GM12878 (cell line): ENCODE results near the gene RRH. TPM values are rescaled to one million over a fixed set of nuclear protein-coding genes. Genes with fewer than 3 reads are reported as not detected.

Experiments used
- ATAC-seq: fragments of 200-7000 bp; cut with Tn5 transposase; 3 replicates; pipeline ENCODE4 v1.9.1; 2020; ENCODE audit warnings: mild to moderate bottlenecking, moderate library complexity
- BruUV-seq: library from RNA; stranded (reverse); fragments of 400-500 nt; replicated peaks from 2 replicates; lab custom pipeline; 2021; lab: Mats Ljungman, UMichigan
- CTCF ChIA-PET: fragments of 300-600 bp; sonication (Branson Sonifier 250); formaldehyde crosslinking; extraction: SDS; loops from one replicate; lab custom pipeline; 2021; ENCODE audit warnings: inconsistent platforms; lab: Yijun Ruan, JAX
- POLR2A ChIA-PET: fragments of 350-600 bp; formaldehyde crosslinking; extraction: SDS; loops from one replicate; lab custom pipeline; 2021; ENCODE audit warnings: inconsistent platforms; lab: Charles Lee
- RAD21 ChIA-PET: fragments of 300-600 bp; sonication (Branson Sonifier 250); formaldehyde crosslinking; loops from one replicate; lab custom pipeline; 2023; ENCODE audit warnings: antibody characterized with exemption; ENCODE audit not compliant: unreplicated experiment; lab: Charles Lee
- SMC1A ChIA-PET: fragments of 300-600 bp; sonication (Branson Sonifier 250); formaldehyde crosslinking; loops from one replicate; lab custom pipeline; 2023; ENCODE audit not compliant: unreplicated experiment, uncharacterized antibody; lab: Charles Lee
- DNase-seq: peaks from one replicate; pipeline ENCODE4 v3.0.0-alpha.2; 2011; ENCODE audit warnings: low read depth, low spot score
- FAIRE-seq: peaks from 3 replicates; lab custom pipeline; 2011; peaks lifted over from hg19 to GRCh38; lab: Jason Lieb, UNC
- H2AFZ ChIP-seq: 2 replicates; pipeline ENCODE4 v1.6.0; 2011; ENCODE audit warnings: low read depth, low read length, control low read depth; ENCODE audit not compliant: control insufficient read depth
- H3K27ac ChIP-seq: 2 replicates; pipeline ENCODE4 v1.5.1; 2011; ENCODE audit warnings: control low read depth; ENCODE audit not compliant: control insufficient read depth, insufficient read depth
- H3K27me3 ChIP-seq, 2 experiments: replicated peaks in 1 of 2; 2 replicates each; pipeline versions ENCODE4 v1.6.0 to v1.6.1; 2011; ENCODE audit warnings: low read length in 1 of 2; ENCODE audit not compliant: control insufficient read depth in 2 of 2, insufficient read depth in 2 of 2
- H3K36me3 ChIP-seq, 2 experiments: 2 replicates each; pipeline ENCODE4 v1.5.1; 2011; ENCODE audit warnings: low read length in 1 of 2; ENCODE audit not compliant: control insufficient read depth in 2 of 2, insufficient read depth in 2 of 2
- H3K4me1 ChIP-seq: 2 replicates; pipeline ENCODE4 v1.6.1; 2011; ENCODE audit warnings: mild to moderate bottlenecking, low read length, moderate library complexity, mixed read lengths; ENCODE audit not compliant: control insufficient read depth, insufficient read depth
- H3K4me2 ChIP-seq: 2 replicates; pipeline ENCODE4 v1.6.0; 2011; ENCODE audit warnings: control low read depth; ENCODE audit not compliant: control insufficient read depth, insufficient read depth
- H3K4me3 ChIP-seq: fragments of 200-600 bp; sonication (generic); 2 replicates; pipeline ENCODE4 v1.5.1; 2016
- H3K79me2 ChIP-seq: 2 replicates; pipeline ENCODE4 v1.6.0; 2011; ENCODE audit warnings: low read length; ENCODE audit not compliant: control insufficient read depth, insufficient read depth
- H3K9ac ChIP-seq: 2 replicates; pipeline ENCODE4 v1.8.0; 2011; ENCODE audit warnings: low read length, control low read depth, mixed read lengths; ENCODE audit not compliant: control insufficient read depth, insufficient read depth
- H3K9me3 ChIP-seq: replicated peaks from 3 replicates; pipeline ENCODE4 v1.5.1; 2011; ENCODE audit warnings: mild to moderate bottlenecking, low read length; ENCODE audit not compliant: control insufficient read depth, insufficient read depth
- H4K20me1 ChIP-seq: 2 replicates; pipeline ENCODE4 v1.6.0; 2011; ENCODE audit not compliant: control insufficient read depth, insufficient read depth
- BACH1 ChIP-seq: fragments of 450-650 bp; IDR thresholded peaks from 2 replicates; pipeline ENCODE4 v1.6.1; 2017; ENCODE audit warnings: mild to moderate bottlenecking, borderline replicate concordance
- BRCA1 ChIP-seq: IDR thresholded peaks from 2 replicates; pipeline ENCODE4 v1.6.1; 2011; ENCODE audit warnings: low read depth, low read length, improper control_type of control experiment
- CHD2 ChIP-seq: IDR thresholded peaks from 2 replicates; pipeline ENCODE4 v1.6.1; 2011; ENCODE audit warnings: low read depth, low read length, improper control_type of control experiment, borderline replicate concordance
- EZH2 ChIP-seq: IDR thresholded peaks from 2 replicates; pipeline ENCODE4 v1.6.1; 2012; ENCODE audit warnings: low read depth, mild to moderate bottlenecking, control low read depth, inconsistent platforms, low read length, borderline replicate concordance; ENCODE audit not compliant: control insufficient read depth
- LARP7 ChIP-seq: fragments of 450-650 bp; IDR thresholded peaks from 2 replicates; pipeline ENCODE4 v1.6.1; 2017; ENCODE audit warnings: mild to moderate bottlenecking
- MEF2B ChIP-seq: fragments of 450-650 bp; IDR thresholded peaks from 2 replicates; pipeline ENCODE4 v1.6.1; 2018; ENCODE audit warnings: mild to moderate bottlenecking, moderate library complexity; ENCODE audit not compliant: partially characterized antibody, poor library complexity, severe bottlenecking
- PAX5 ChIP-seq: IDR thresholded peaks from 2 replicates; pipeline ENCODE4 v1.6.1; 2011; ENCODE audit warnings: low read depth, low read length, borderline replicate concordance
- PML ChIP-seq: IDR thresholded peaks from 2 replicates; pipeline ENCODE4 v1.6.1; 2012; ENCODE audit warnings: low read length, inconsistent platforms
- POLR2AphosphoS5 ChIP-seq: IDR thresholded peaks from 2 replicates; pipeline ENCODE4 v1.6.1; 2011; ENCODE audit warnings: mild to moderate bottlenecking, low read length, inconsistent platforms
- POU2F2 ChIP-seq: IDR thresholded peaks from 3 replicates; pipeline ENCODE4 v1.6.1; 2011; ENCODE audit warnings: low read depth, mild to moderate bottlenecking, low read length, borderline replicate concordance
- RELB ChIP-seq: fragments of 450-650 bp; IDR thresholded peaks from 2 replicates; pipeline ENCODE4 v1.6.1; 2017; ENCODE audit warnings: low read depth, mild to moderate bottlenecking, moderate library complexity
- SIN3A ChIP-seq: IDR thresholded peaks from 2 replicates; pipeline ENCODE4 v1.6.1; 2012; ENCODE audit warnings: low read depth, low read length, improper control_type of control experiment
- SMAD1 ChIP-seq: fragments of 450-650 bp; IDR thresholded peaks from 2 replicates; pipeline ENCODE4 v1.6.1; 2018; ENCODE audit warnings: mild to moderate bottlenecking, low read depth; ENCODE audit not compliant: partially characterized antibody
- SUPT20H ChIP-seq: IDR thresholded peaks from 2 replicates; pipeline ENCODE4 v1.6.1; 2011; ENCODE audit warnings: low read depth, mild to moderate bottlenecking, low read length, moderate library complexity, borderline replicate concordance; ENCODE audit not compliant: control insufficient read depth
- TARDBP ChIP-seq: IDR thresholded peaks from 2 replicates; pipeline ENCODE4 v1.6.1; 2016; ENCODE audit warnings: borderline replicate concordance
- TBL1XR1 ChIP-seq: IDR thresholded peaks from 2 replicates; pipeline ENCODE4 v1.6.1; 2012; ENCODE audit warnings: low read depth, low read length, improper control_type of control experiment
- ZNF622 ChIP-seq: fragments of 450-650 bp; IDR thresholded peaks from 2 replicates; pipeline ENCODE4 v1.6.1; 2017; ENCODE audit warnings: mild to moderate bottlenecking, inconsistent platforms
- WGBS: methylation state at CpG from one replicate; pipeline ENCODE4 v1.1.6; 2016; ENCODE audit warnings: low lambda C conversion rate; ENCODE audit not compliant: insufficient replicate concordance, insufficient coverage; ENCODE audit errors: missing lambda C conversion rate; 5-methylcytosine and 5-hydroxymethylcytosine counted together
- in situ Hi-C: fragments of 300-500 bp; cut with MboI; formaldehyde crosslinking; loops from 9 replicates; pipeline ENCODE4 v1.14.3; 2018; ENCODE audit warnings: mixed read lengths
- intact Hi-C: fragments of 100-400 bp; cut with micrococcal nuclease; formaldehyde crosslinking; loops from one replicate; pipeline ENCODE4 v1.14.2; 2022; ENCODE audit not compliant: unreplicated experiment
- polyA plus RNA-seq, 11 experiments: library from polyadenylated mRNA; depleted of rRNA in 4 of 11; unstranded in 6 of 11; stranded (reverse) in 5 of 11; fragments of >200 nt; fragmentation: Nextera tagmentation in 4 of 11; fragmentation: Illumina TruSeq in 1 of 11; extraction: Ambion mirVana in 4 of 11; extraction: Trizol in 1 of 11; gene quantifications; 1 replicate in 1 of 11; 2 replicates in 10 of 11; pipeline versions ENCODE4 v1.2.1 to v1.2.3, GENCODE V29; 2011 to 2016; ENCODE audit warnings: inconsistent platforms in 2 of 11, missing spikeins in 2 of 11, low read depth in 1 of 11
- total RNA-seq, 4 experiments: library from RNA; depleted of rRNA in 3 of 4; stranded (reverse); fragments of >200 nt in 3 of 4; fragmentation: Illumina TruSeq in 1 of 4; extraction: Trizol in 1 of 4; gene quantifications; 2 replicates each; pipeline versions ENCODE4 v1.2.1 to v1.2.3, GENCODE V29; 2013 to 2021
- TF ChIP-seq, protein P1 (sequence below): fragments of 450-650 bp; formaldehyde crosslinking; IDR thresholded peaks from 2 replicates; pipeline ENCODE4 v1.4.0; 2022; ENCODE audit warnings: mild to moderate bottlenecking, moderate library complexity

The RRH gene
- total and polyA plus RNA-seq, 10 of the 15 experiments (the other 5 are each of a cell fraction or from before 2014, with no cell fraction given): 0.06 to 0.24 (median 0.12) TPM; not detected in 6

DNA sequence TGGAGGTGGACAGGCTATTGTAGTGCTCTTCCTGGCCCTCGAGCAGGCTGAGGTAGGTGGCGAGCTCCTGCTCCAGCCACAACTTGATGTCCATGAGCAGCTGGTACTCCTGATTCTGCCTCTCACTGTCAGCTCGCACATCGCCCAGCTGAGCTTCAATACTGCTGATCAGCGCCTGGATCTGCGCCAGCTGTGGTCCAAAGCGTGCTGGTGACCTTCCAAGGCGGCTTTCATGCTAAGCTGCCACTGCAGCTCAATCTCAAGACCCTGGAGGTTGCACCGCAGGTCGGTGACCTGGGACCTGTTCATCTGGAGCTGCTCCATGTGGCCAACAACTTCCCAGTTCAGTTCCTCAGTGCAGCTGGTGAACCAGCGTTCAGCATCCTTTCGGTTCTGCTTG, 51.3 kb downstream of the RRH start (continued):
- TF ChIP-seq RELB (no peak), ZNF622 (no peak), MEF2B (no peak), SUPT20H (no peak), EZH2 (no peak), SIN3A (no peak)

DNA sequence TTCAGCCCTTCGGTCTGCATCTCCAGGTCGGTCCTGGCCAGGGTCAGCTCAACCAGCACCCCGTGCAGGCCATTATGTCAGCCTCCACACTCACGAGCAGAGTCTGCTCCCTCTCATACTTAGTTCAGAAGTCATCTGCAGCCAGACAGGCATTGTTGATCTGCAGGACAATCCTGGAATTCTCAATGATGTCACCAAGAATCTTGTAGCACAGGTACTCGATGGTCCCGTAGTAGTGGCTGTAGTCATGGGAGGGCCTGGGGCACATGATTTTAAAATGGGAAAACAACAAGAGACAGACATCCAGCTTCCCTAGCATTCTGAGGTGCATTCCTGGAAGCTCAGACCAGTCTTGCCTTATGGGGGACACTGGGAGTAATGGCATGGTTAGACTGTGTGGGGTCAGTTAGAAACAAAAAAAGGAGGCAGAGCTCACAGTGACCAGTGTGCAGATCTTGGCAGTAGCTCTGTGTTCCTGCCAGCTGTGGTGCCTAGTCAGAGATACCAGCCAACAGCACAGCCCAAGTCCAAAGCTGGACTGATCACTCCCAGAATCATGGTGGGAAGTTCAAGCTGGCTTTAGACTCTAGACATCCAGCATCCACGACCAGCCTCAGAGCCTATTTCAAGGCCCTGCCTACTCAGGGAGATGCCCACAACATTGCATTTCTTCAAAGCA, 52.0 kb downstream of the RRH start:
- RAD21 ChIA-PET: interaction anchor here (0.6 kb wide), 1 partner anchor 37 kb away, joined by 3 read pairs; no protein-coding TSS in a partner anchor
- no TSS peak for BruUV-seq
- Histone ChIP-seq H3K9me3 (no peaks in the 10 kb centered on the region), H2AFZ (no peak overlapping the region), H4K20me1 (no peaks in the 10 kb centered on the region), H3K9ac (no peak overlapping the region), H3K27me3 (no peaks in the 10 kb centered on the region; a peak in 2 of 4 replicates), H3K79me2 (no peaks in the 10 kb centered on the region), H3K36me3 (no peaks in the 10 kb centered on the region), H3K4me3 (no peak overlapping the region), H3K4me2 (no peak overlapping the region), H3K4me1 (peaks cover 8% of the 10 kb centered on the region; the same call in 1 of the 2 replicates), H3K27ac (no peak overlapping the region)
- CTCF ChIA-PET: interaction anchor here (0.7 kb wide), 1 partner anchor 495 kb away, joined by 3 read pairs; no protein-coding TSS in a partner anchor
- SMC1A ChIA-PET: interaction anchor here (0.8 kb wide), 1 partner anchor 98 kb away, joined by 3 read pairs; no protein-coding TSS in a partner anchor
- no peak for FAIRE-seq
- 59% methylated on average over 7 of the region's 7 CpGs for WGBS
- no peak for ATAC-seq
- POLR2A ChIA-PET: no interaction called here
- no peak for DNase-seq
- intact Hi-C loops (no loop called here), in situ Hi-C loops (no loop called here)
- TF ChIP-seq POLR2AphosphoS5 (no peak), POU2F2 (no peak), TARDBP (no peak), PAX5 (no peak), TBL1XR1 (no peak), SUPT20H (no peak), PML (no peak), LARP7 (no peak), BACH1 (no peak), BRCA1 (no peak), CHD2 (no peak), SMAD1 (no peak)
- TF ChIP-seq, protein P1, sequence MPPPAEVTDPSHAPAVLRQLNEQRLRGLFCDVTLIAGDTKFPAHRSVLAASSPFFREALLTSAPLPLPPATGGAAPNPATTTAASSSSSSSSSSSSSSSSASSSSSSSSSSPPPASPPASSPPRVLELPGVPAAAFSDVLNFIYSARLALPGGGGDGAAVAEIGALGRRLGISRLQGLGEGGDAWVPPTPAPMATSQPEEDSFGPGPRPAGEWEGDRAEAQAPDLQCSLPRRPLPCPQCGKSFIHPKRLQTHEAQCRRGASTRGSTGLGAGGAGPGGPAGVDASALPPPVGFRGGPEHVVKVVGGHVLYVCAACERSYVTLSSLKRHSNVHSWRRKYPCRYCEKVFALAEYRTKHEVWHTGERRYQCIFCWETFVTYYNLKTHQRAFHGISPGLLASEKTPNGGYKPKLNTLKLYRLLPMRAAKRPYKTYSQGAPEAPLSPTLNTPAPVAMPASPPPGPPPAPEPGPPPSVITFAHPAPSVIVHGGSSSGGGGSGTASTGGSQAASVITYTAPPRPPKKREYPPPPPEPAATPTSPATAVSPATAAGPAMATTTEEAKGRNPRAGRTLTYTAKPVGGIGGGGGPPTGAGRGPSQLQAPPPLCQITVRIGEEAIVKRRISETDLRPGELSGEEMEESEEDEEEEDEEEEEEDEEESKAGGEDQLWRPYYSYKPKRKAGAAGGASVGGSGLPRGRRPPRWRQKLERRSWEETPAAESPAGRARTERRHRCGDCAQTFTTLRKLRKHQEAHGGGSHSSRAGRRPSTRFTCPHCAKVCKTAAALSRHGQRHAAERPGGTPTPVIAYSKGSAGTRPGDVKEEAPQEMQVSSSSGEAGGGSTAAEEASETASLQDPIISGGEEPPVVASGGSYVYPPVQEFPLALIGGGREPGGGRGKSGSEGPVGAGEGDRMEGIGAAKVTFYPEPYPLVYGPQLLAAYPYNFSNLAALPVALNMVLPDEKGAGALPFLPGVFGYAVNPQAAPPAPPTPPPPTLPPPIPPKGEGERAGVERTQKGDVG (CRISPR knock-in tag): no peak
